GM18867 (cell line): ENCODE data around the gene SPATA45.
A peak's percentile ranks its signal among the peaks of the same experiment; 100 is the strongest.
"Not testable (repeated sequence)": the region's sequence is repeated elsewhere in the genome, so short reads cannot be mapped to it uniquely, and the experiment has no call there.

Experiments used
- ATAC-seq: cut with Tn5 transposase; IDR thresholded peaks from one replicate; pipeline ENCODE4 v1.9.1; 2021; ENCODE audit warnings: mild to moderate bottlenecking, moderate library complexity; ENCODE audit not compliant: unreplicated experiment

SPATA45 gene

DNA sequence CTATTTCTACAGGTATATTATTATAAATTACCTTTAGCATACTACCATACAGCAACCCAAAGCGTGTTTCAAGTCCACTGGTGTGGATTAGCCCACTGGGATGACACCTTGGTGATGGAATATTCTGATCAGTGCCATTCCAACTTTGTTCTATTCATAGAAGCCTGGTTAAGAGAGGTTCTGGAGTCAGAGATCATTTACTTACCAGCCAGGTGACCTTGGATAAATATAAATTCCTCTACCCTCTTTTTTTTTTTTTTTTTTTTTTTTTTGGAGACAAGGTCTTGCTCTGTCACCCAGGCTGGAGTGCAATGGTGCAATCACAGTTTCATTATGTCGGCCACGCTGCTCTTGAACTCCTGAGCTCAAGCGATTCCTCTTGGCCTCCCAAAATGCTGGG is at the start of gene SPATA45:
Gene SPATA45, minus strand, starts transcription at position 101 of the 400 bp plus-strand sequence. CDS start 11,500 bp downstream, outside the sequence.
- no peak for ATAC-seq

DNA sequence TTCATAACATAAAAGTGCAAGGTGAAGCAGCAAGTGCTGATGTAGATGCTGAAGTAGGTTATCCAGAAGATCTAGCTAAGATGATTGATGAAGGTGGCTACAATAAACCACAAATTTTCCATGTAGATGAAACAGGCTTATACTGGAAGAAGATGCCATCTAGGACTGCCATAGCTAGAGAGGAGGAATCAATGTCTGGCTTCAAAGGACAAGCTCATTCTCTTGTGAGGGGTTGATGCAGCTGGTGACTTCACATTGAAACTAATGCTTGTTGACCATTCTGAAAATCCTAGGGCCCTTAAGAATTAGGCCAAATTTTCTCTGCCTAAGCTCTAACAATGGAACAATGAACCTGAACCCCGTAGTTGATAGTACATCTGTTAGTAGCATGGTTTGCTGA is 44.7 kb upstream of the SPATA45 start:
- no peak for ATAC-seq

DNA sequence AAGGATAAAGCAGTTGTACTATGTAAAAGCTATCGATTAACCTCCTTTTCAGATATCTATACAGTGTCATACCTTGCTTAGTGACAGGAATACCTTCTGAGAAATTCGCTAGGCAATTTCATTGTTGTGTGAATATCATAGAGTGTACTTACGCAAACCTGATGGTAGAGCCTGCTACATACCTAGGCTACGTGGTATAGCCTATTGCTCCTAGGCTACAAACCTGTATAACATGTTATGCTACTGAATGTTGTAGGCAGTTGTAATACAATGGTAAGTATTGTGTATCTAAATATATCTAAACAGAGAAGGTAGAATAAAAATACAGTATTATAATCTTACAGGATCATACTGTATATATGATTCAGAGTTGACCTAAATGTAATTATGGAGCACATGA is 37.1 kb upstream of the SPATA45 start:
- ATAC-seq, result no peak

DNA sequence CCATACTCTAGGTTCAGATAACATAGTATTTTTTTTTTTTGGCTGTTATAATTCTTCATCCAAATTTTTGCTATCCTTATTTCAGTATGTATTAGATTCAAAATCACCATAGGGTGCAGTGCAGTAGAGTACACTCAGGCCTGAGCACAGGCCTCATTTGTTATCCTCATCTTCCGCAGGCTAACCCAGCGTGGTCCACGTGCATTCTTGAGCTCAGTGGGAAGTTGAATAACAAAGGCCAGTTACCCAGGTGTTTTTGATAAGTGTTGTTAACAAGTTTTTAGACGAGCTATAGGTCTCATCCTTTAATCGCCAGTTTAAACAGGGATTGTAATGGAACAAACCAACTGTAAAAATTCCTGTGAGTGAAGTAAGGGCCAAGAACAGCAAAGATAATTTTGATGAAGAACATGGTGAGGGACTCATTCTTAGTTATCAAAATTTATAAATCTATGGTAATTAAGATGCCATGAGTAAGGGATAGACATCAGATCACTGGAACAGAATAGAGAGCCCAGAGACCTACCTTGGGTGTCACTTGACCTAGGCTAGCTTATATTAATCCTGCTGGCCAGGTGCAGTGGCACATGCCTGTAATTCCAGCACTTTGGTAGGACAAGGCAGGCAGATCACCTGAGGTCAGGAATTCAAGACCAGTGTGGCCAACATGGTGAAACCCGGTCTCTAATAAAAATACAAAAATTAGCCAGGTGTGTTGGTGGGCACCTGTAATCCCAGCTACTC is 32.7 kb upstream of the SPATA45 start:
- no peak for ATAC-seq

DNA sequence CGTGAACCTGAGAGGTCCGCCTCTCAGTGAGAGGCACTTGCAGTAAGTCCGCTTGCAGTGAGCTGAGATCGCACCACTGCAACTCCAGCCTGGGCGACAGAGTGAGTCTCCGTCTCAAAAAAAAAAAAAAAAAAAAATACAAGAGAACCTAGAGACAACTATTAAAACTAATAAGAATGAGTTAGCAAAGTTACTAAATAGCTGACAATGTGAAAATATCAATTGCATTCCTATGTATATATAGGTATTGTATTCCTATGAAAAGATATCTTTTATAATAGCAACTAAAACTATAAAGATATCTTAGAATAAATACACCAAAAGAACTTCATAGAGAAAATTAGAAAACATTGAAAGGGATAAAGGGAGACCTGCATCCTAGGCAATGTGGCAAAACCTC is 31.0 kb upstream of the SPATA45 start:
- no peak for ATAC-seq

DNA sequence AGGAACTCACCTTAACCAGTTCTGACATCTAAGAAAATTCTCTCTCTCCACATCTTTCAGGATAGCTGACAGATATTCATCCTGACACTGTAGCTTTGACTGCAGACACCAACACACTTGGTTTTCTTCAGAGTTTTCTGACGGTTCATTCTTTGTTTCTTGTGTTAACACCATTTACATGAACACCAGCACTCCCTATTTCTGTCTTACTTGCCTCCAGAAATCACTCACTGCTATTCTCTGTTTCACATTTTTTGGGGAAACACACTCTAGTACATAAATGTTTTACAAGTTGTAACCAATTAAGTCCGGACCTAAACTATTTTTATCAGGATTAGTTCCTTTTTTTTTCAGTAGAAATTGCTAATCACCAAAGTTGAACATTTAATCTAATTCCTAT is 26.1 kb upstream of the SPATA45 start:
- peak; percentile 80 for ATAC-seq

DNA sequence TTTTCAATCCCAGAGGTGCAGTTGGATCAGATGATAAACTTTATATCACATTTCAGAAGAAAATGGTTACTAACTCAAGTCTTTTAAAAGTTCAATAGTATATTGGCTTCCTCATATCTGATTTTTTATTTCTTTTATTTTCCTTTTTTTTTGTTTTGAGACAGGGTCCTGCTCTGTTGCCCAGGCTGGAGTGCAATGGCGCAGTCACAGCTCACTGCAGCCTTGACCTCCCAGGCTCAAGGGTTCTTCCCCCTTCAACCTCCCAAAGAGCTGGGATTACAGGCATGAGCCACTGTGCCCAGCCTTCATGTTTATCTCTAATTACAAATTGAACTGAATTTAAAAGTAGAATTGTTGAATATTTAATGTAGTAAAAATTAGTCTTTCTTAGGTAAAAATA is 24.5 kb upstream of the SPATA45 start:
- ATAC-seq, result no peak

DNA sequence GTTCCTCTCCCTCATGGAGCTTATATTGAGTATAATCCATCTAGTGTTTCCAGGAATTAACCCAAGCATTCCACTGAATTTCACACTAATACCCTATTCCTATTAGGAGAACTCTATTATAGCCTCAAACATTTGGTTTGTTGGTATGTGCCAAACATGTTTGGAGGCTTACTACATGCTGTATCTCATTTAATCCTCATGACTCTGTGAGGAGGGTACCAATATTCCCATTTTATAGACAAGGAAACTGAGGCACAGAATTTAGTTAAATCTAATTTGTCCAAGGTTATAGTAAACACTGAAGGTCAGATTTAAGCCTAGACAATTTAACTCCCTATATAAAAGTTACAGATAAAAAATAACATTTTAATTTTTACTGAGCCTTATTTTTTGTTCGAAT is 19.7 kb upstream of the SPATA45 start:
- no peak for ATAC-seq

DNA sequence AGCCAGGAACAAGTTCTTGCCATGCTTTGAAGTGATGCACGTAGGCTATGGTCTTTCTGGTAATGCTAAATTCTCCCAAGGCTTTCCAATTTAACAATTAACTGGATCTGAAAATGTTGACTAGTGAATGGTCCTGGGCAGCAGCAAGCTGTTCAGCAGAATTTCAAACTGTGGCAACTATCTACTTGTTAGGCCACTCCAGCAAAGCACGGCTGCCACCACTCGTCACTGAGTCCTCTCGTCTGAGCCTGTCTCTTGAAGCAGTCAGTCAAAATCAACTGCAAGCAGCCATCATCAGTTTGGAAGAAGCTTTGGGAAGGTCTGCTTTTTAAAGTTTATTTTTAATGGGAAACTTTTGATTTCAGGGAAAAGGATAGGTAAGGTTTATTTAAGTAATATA is 16.8 kb upstream of the SPATA45 start:
- no peak for ATAC-seq

DNA sequence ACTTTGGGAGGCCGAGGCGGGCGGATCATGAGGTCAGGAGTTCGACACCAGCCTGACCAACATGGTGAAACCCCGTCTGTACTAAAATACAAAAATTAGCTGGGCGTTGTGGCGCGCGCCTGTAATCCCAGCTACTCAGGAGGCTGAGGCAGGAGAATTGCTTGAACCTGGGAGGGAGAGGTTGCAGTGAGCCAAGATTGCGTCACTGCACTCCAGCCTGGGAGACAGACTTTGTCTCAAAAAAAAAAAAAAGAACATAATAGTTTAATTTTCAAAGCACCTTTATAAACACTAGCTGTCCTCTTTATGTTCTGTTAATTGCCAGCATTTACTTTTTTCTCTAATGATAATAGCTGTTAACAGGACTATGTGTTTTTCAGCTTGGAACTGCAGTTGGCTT is 15.9 kb upstream of the SPATA45 start:
- ATAC-seq, result not testable (repeated sequence)

DNA sequence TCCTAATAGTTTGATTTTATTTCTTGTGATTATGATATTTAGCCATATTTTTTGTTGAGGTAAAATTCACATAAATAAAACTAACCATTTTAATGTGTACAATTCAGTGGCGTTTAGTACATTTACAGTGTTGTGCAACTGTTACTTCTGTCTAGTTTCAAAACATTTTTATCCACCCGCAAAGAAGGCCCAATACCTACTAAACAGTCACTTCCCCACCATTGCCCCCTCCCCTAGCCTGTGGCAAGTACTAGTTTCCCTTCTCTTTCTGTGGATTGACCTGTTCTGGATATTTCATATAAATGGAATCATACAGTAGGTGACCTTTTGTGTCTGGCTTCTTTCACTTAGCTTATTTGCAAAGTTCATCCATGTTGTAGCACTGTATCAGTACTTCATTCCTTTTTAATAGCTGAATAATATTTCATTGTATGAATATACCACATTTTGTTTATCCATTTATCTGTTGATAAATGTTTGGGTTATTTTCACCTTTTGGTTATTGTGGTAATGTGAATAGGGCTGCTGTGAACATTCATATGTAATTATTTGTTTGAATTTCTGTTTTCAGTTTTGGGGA is 14.8 kb upstream of the SPATA45 start:
- no peak for ATAC-seq

DNA sequence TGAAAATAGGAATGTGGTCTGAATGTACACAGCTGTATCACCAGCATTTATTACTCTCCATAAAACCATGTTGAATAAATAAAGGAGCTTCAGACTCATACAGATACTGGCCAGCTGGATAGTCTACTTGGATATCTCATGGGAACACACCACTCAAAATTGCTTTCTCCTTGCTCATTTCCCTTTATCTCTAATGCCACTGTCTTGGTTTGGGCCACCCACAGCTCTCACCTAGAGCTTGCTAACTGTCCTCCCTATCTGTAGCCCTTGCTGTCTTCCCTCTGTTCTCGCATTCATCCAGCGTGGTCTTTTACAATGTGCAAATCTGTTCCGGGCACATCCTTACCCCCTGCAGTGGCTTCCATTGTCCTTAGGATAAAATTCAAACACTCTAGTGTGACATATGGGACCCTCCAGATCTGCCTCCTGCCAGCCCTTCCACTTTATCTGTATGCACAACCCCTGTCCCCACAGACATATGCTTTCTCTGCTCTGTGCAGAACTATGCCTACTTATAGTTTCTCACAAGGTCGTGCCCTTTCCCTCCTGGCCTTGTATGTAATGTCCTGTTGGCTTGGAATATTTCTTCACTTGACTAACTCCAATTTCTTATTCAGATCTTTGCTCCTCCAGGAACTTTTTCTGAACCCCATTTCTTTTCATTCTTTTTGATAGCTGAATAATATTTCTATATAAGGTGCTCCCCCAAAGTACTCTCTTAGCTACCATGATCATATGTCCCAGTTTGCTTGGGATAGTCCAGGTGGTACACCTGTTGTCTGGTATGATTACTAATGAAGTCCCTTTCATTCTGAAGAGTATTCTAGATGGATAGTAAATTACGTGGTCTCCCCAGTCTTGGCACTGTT is 13.5 kb upstream of the SPATA45 start:
- no peak for ATAC-seq

DNA sequence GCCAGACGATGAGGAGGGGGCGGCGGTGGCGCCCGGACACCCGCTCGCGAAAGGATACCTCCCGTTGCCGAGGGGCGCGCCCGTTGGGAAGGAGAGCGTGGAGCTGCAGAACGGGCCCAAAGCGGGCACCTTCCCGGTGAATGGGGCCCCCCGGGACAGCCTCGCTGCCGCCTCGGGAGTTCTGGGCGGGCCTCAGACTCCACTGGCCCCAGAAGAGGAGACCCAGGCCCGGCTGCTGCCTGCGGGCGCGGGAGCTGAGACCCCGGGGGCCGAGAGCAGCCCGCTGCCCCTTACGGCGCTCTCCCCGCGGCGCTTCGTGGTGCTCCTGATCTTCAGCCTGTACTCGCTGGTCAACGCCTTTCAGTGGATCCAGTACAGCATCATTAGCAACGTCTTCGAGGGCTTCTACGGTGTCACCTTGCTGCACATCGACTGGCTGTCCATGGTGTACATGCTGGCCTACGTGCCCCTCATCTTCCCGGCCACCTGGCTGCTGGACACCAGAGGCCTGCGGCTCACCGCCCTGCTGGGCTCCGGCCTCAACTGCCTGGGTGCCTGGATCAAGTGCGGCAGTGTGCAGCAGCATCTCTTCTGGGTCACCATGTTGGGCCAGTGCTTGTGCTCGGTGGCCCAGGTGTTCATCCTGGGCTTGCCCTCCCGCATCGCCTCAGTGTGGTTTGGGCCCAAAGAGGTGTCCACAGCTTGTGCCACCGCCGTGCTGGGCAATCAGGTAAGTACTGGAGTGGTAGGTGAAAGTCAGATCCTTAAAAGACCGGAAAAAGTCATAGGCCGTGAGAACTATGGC is 11.2 kb upstream of the SPATA45 start:
- ATAC-seq, result peak; percentile 19

DNA sequence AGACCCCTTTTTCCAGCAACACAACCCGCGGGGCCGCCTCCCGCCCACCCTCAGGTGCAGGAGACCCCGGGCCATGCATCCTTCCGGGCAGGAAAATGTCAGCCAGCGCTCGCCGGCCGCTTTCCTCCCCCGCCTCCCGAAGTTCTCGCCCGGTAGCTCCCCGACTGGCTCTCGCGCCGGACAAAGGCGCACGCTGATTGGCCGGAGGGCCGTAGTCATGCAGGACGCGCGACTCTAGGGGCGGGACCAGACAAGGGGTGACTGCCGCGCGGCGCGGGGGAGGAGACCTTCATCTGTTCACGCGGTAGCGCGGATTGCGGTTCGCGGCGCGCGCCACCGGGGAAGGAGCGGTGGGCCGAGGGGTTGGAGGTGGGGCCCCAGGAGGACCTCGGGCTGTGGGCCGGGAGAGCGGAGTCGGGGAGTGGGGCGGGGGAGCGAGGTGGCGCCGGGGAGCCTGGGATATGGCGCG is 10.6 kb upstream of the SPATA45 start, which contains the start of gene FLVCR1:
Gene FLVCR1, plus strand, starts transcription at position 284 of the 469 bp plus-strand sequence. Its CDS starts 178 bp downstream, at position 462.
- peak; percentile 97 for ATAC-seq

DNA sequence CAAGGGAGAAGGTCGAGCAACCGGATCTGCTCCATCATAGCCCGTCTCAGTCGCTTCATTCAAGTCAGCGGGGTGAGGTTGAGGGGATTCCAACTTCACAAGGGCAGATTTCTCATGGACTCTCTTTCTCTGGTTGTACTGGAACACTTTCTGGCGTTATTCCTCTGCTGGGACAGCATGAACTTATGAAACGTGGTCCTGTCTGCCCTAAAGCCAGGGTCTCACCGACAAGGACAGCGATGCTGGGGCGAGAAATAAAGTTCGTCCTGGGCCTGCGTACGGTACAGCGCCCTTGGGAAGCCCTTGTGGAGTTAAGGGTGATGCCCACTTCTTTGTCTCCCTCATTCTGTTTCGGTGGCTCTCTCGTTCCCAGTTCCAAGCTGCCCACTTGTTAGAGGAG is 9.3 kb upstream of the SPATA45 start:
- no peak for ATAC-seq

DNA sequence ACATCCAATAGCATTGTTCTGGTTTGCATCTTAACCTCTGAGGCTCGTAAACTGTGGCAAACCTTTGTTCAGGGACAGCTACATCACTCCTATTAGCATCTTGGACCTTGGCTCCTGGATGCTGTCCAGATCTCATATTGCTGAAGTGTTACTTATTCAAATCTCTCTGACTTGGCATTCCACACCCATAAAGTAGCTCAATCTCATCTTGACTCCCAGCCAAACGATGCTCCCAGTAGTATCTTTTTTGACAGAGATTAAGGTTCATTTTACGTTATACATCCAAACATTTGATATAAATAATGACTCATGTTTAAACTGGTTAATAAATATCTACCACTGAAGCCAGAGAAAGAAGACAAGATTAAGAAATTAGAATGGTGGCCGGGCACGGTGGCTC is 6.2 kb upstream of the SPATA45 start:
- ATAC-seq, result no peak

DNA sequence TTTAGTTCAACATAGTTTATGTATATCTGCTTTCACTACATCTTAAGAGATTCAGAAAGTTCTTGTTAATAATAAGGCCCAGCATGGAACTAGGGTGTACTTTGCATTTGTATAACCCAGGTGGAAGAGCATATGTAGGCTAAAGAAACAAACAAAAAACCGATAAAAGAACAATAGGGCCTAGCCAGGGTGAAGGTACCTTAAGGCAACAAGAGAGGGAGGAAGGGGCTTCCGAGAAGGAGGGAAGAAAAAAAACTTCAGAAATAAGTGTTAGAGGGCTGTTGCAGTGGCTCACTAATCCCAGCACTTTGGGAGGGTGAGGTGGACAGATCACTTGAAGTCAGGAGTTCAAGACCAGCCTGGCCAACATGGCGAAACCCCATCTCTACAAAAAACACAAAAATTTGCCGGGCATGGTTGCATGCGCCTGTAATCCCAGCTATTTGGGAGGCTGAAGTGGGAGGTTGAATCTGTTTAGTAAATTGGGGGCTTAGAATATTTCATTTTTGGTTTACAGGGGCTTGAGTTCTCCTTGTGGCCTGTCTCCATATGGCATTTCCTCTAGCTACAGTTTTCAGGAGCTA is 4.7 kb upstream of the SPATA45 start:
- ATAC-seq, result no peak

DNA sequence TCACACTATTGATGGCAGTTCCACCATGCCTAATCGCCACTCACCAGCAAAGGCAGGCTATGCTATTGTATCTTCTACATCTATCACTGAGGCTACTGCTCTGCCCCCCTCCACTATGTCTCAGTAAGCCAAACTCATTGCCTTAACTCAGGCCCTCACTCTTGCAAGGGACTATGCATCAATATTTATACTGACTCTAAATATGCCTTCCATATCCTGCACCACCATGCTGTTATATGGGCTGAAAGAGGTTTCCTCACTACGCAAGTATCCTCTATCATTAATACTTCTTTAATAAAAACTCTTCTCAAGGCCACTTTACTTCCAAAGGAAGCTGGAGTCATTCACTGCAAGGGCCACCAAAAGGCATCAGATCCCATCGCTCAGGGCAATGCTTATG is 2.9 kb downstream of the SPATA45 start:
- ATAC-seq, result not testable (repeated sequence)

DNA sequence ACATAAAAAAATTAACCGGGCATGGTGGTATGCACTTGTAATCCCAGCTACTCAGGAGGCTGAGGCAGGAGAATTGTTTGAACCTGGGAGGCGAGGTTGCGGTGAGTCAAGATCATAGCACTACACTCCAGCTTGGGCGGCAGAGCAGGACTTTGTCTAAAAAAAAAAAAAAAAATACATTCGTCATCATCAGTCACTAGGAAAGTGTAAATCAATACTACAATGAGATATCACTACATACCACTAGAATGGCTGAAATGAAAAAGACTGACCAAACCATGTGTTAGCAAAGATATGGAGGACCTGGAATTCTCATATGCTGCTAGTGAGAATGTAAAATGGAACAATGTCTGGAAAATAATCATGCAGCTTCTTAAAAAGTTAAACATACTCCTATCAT is 9.3 kb downstream of the SPATA45 start:
- ATAC-seq, result no peak
